ENCODE results near the gene IFNW1.
"Not testable (repeated sequence)": the region's sequence is repeated elsewhere in the genome, so short reads cannot be mapped to it uniquely, and the experiment has no call there.

IFNW1 gene

DNA sequence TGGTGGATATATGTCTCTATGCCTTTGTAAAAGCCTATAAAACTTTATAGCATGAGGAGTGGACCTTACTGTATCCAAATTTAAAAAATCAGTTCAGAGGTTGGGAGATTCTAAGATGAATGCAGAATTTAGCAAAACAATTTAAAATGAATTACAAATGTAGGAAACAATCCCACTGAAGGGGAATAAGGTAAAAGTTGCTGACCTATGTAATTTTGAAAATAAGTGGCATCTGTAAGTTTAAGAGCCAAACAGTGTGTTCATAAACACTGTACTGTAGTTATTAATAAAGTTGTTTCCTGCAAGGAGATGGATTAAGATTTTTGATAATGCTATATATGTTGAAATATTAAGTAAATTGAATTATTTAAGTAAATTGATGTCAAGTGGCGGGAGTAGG lies 4.6 kb downstream of the IFNW1 start:
- no peak for TF ChIP-seq CTCF (IDR thresholded peaks at IDR 0.05; ENCODE audit: control insufficient read depth, insufficient read depth, low read depth, low read length, missing control alignments)
- DNase-seq (ENCODE audit: low read depth), result no peak
- no peak overlapping the region for H3K4me3 ChIP-seq (ENCODE audit: control insufficient read depth, low read depth, low read length)

- no peak for DNase-seq (ENCODE audit: low read depth)
- no peak overlapping the region for H3K4me3 ChIP-seq (ENCODE audit: control insufficient read depth, low read depth, low read length)
- no peak for TF ChIP-seq CTCF (IDR thresholded peaks at IDR 0.05; ENCODE audit: control insufficient read depth, insufficient read depth, low read depth, low read length, missing control alignments)
Measured at GRCh38 chr9:21135736-21136135, 5.9 kb downstream of the IFNW1 start.

DNA sequence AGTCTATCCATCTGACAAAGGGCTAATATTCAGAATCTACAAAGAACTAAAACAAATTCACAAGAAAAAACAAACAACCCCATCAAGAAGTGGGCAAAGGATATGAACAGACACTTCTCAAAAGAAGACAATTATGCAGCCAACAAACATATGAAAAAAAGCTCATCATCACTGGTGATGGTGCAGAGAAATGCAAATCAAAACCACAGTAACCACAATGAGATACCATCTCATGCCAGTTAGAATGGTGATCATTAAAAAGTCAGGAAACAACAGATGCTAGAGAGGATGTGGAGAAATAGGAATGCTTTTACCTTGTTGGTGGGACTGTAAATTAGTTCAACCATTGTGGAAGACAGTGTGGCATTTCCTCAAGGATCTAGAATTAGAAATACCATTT lies 13.4 kb downstream of the IFNW1 start:
- not testable (repeated sequence) for DNase-seq (ENCODE audit: low read depth); H3K4me3 ChIP-seq (ENCODE audit: control insufficient read depth, low read depth, low read length)

DNA sequence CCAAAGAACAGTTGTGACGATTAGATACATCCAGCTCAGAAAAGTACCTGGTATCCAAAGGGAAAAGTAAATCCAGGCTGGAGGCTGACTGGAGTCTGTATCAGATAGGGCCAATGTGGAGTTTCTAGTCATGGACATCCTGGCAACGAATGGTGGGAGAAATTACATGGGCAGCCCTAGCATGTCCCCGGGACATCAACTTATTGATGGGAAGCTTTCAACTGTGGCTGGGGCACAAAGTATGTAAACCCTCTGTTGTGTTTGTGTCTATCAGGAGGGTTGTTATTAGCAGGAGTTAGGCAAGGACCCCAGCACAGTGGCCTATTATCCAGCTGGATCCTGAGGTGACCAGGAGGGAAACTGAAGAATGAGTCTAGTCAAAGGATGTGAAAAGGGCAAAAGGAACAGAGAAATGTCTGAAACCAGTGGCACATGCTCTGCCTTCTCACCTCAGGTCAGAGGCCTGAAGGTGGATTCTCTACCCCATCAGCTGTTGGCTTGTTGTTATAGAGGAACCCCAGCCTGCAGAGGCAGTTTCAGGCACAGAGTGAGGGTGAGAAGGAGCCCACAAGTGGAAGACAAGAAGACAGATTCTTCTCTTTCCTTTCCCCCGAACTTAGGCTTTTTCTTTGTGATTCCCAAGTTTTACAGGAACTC lies 19.9 kb downstream of the IFNW1 start:
- no peak for DNase-seq (ENCODE audit: low read depth)
- TF ChIP-seq CTCF (IDR thresholded peaks at IDR 0.05; ENCODE audit: control insufficient read depth, insufficient read depth, low read depth, low read length, missing control alignments), result no peak
- H3K4me3 ChIP-seq (ENCODE audit: control insufficient read depth, low read depth, low read length), result no peak overlapping the region

DNA sequence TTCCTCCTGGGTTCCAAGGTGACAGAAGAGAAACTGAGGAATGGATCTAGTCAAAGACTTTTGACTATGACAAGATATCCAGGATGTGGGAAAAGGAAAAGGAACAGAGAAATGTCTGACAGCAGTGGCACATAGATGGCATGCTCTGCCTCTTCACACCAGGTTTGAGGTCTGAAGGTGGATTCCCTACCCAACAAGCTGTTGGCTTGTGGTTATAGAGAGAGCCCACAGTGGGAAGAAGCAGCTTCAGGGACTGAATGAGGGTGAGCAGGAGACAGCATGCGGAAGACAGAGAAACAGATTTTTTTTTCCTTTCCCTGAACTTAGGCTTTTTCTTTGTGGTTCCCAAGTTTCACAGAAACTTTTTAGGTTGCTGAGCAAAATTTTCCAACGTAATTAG lies 20.6 kb downstream of the IFNW1 start:
- no peak for DNase-seq (ENCODE audit: low read depth)
- TF ChIP-seq CTCF (IDR thresholded peaks at IDR 0.05; ENCODE audit: control insufficient read depth, insufficient read depth, low read depth, low read length, missing control alignments), result no peak

GRCh38 chr9:21119093-21119770 lies 22.4 kb downstream of the IFNW1 start:
- no peak for DNase-seq (ENCODE audit: low read depth)
- TF ChIP-seq CTCF (IDR thresholded peaks at IDR 0.05; ENCODE audit: control insufficient read depth, insufficient read depth, low read depth, low read length, missing control alignments), result no peak
- H3K4me3 ChIP-seq (ENCODE audit: control insufficient read depth, low read depth, low read length), result no peak overlapping the region

More for the DNA sequence above, 20.6 kb downstream of the IFNW1 start:
- H3K4me3 ChIP-seq (ENCODE audit: control insufficient read depth, low read depth, low read length), result no peak overlapping the region

DNA sequence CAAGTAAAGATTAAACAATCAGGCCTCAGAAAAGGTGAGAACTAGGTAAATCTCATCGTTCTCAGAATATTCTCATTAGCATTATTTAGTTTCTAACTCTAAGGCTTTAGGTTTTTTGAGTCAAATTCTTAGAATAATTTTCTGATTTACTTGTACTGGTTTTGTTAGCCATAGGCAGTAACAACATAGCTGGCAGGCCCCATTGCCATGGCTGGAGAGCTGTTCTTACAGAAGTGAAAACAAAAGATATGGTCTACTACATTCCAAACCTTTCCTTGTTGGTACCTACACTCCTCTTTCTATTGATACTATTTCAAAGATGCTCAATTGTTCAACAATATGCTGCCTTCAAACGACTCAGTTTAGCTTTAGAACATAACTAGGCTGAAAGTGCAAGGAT lies 27.3 kb downstream of the IFNW1 start:
- no peak for TF ChIP-seq CTCF (IDR thresholded peaks at IDR 0.05; ENCODE audit: control insufficient read depth, insufficient read depth, low read depth, low read length, missing control alignments)
- DNase-seq (ENCODE audit: low read depth), result no peak
- H3K4me3 ChIP-seq (ENCODE audit: control insufficient read depth, low read depth, low read length), result no peak overlapping the region
